Purkinje cell (primary cell): Measurements from ENCODE around the gene POU4F1. TPM values are rescaled to one million over a fixed set of nuclear protein-coding genes. Genes with fewer than 3 reads are reported as not detected.

ENCODE experiments used
- polyA plus RNA-seq: library from polyadenylated mRNA; unstranded; fragments of >200 nt; fragmentation: Nextera tagmentation; gene quantifications from 2 replicates; pipeline ENCODE4 v1.2.1, GENCODE V29; 2014

The POU4F1 gene
- polyA plus RNA-seq: not detected in 2 replicates

GRCh38 chr13:78603240-78603957 lies at the start of gene POU4F1:
TSS of gene POU4F1 (minus strand) at chr13:78603552. CDS start at chr13:78603326, 226 bp downstream.

Other genes with a start within 250 kb of the POU4F1 start
- 13.0 and 15.7 TPM in 2 replicates for gene OBI1, start 55.6 kb upstream of the POU4F1 start, polyA plus RNA-seq